GM18520 (cell line): Measurements from ENCODE around the gene SGMS1.
"Not testable (repeated sequence)": the region's sequence is repeated elsewhere in the genome, so short reads cannot be mapped to it uniquely, and the experiment has no call there.

ENCODE experiments used
- ATAC-seq: cut with Tn5 transposase; IDR thresholded peaks from one replicate; pipeline ENCODE4 v1.9.1; 2021; ENCODE audit not compliant: unreplicated experiment

SGMS1 gene

GRCh38 chr10:50471583-50471975, 152.2 kb downstream of the SGMS1 start:
- ATAC-seq: no peak

GRCh38 chr10:50470798-50471582, 152.8 kb downstream of the SGMS1 start:
- no peak for ATAC-seq

- no peak for ATAC-seq
These were observed 153.4 kb downstream of the SGMS1 start for GRCh38 chr10:50470345-50470744.

GRCh38 chr10:50469778-50470193, 154.0 kb downstream of the SGMS1 start:
- no peak for ATAC-seq

GRCh38 chr10:50469288-50469687, 154.5 kb downstream of the SGMS1 start:
- no peak for ATAC-seq

- no peak for ATAC-seq
These were observed 156.5 kb downstream of the SGMS1 start for GRCh38 chr10:50467209-50467608.

GRCh38 chr10:50464004-50464409, 159.7 kb downstream of the SGMS1 start:
- ATAC-seq: no peak

- no peak for ATAC-seq
These were observed 161.9 kb downstream of the SGMS1 start for GRCh38 chr10:50461834-50462233.

GRCh38 chr10:50461123-50461522, 162.6 kb downstream of the SGMS1 start:
- ATAC-seq: no peak

- peak; percentile 30 for ATAC-seq
These were observed 167.0 kb downstream of the SGMS1 start for GRCh38 chr10:50456719-50457118.

- ATAC-seq: no peak
These were observed 169.8 kb downstream of the SGMS1 start for GRCh38 chr10:50453940-50454339.

- no peak for ATAC-seq
These were observed 171.2 kb downstream of the SGMS1 start for GRCh38 chr10:50452603-50453002.

GRCh38 chr10:50447691-50448090, 176.1 kb downstream of the SGMS1 start:
- no peak for ATAC-seq

GRCh38 chr10:50445777-50446176, 178.0 kb downstream of the SGMS1 start:
- not testable (repeated sequence) for ATAC-seq

GRCh38 chr10:50440489-50440888, 183.3 kb downstream of the SGMS1 start:
- ATAC-seq: no peak

- no peak for ATAC-seq
These were observed 183.9 kb downstream of the SGMS1 start for GRCh38 chr10:50439806-50440205.

- no peak for ATAC-seq
These were observed 184.6 kb downstream of the SGMS1 start for GRCh38 chr10:50439187-50439586.

- no peak for ATAC-seq
These were observed 185.5 kb downstream of the SGMS1 start for GRCh38 chr10:50438049-50438936.

- no peak for ATAC-seq
These were observed 186.5 kb downstream of the SGMS1 start for GRCh38 chr10:50437248-50437647.

- ATAC-seq: no peak
These were observed 187.0 kb downstream of the SGMS1 start for GRCh38 chr10:50436805-50437204.

- ATAC-seq: peak; percentile 33
These were observed 191.3 kb downstream of the SGMS1 start for GRCh38 chr10:50432211-50433009.
